Gastrocnemius medialis (tissue), 4 donors: Measurements from ENCODE around the gene SAP30L.

Experiments used
- CTCF ChIP-seq, 5 experiments: fragments of 450-650 bp in 3 of 5; fragments of 200-600 bp in 2 of 5; sonication (generic) in 2 of 5; IDR thresholded peaks in 4 of 5; conservative IDR thresholded peaks in 1 of 5; 1 replicate in 4 of 5; 2 replicates in 1 of 5; pipeline ENCODE4 v1.5.1; 2016 to 2019; ENCODE audit warnings: antibody characterized with exemption in 5 of 5, mild to moderate bottlenecking in 3 of 5, moderate library complexity in 3 of 5
- POLR2A ChIP-seq, 2 donors: fragments of 450-650 bp; IDR thresholded peaks; one replicate each; pipeline ENCODE4 v1.6.1; 2017; ENCODE audit warnings: antibody characterized with exemption in 2 of 2, mild to moderate bottlenecking in 2 of 2, moderate library complexity in 2 of 2

DNA sequence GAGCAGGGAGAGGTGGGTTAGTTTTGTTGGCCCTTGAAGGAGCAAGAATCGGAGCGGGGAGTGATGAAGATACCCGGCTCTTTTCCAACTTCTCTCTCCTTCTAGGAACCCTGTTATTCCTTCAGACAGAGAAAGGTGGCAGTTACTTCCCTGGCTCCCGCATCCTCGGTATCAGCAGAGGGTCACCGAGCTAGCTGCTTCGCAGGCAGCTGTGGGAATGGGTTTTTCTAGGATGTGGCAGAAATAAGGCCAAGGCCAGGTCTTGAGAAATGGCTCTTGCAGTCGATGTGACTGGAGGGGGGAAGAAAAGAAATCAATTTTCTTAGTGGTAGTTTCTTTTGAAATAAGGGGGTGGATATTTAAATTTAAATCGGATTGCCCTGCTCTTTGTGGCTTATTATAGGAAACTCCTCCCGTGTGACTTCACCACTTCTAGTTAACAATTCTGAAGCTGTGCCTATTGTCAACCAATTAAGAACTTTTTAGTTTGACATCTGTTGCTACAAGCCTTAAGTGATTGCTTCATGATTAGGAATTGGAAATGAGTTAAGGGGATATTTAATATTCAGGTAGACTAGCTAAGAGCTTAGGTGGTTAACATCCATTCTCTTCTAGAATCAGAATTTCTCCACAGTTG lies 1.4 kb downstream of the SAP30L start:
- TF ChIP-seq CTCF (IDR thresholded peaks at IDR 0.05 in 4 of 5, conservative IDR thresholded peaks at IDR 0.05 in 1 of 5) (no peak), POLR2A (IDR thresholded peaks at IDR 0.05) (no peak)
